Transverse colon (tissue), 4 donors: ENCODE measurements around the gene ZNF318. TPM values are rescaled to one million over a fixed set of nuclear protein-coding genes. Genes with fewer than 3 reads are reported as not detected.
A peak's percentile ranks its signal among the peaks of the same experiment; 100 is the strongest.
"Not testable (repeated sequence)": the region's sequence is repeated elsewhere in the genome, so short reads cannot be mapped to it uniquely, and the experiment has no call there.

Experiments
- DNase-seq: peaks from one replicate; pipeline ENCODE4 v3.0.0-alpha.2; 2019
- H3K27ac ChIP-seq, 4 donors: fragments of 200-600 bp; sonication (generic); 2 replicates each; pipeline ENCODE4 v1.5.1; 2016 to 2018; ENCODE audit warnings: inconsistent platforms in 4 of 4
- H3K27me3 ChIP-seq: fragments of 200-600 bp; sonication (generic); 2 replicates; pipeline ENCODE4 v1.5.1; 2017; ENCODE audit warnings: inconsistent platforms
- H3K36me3 ChIP-seq, 4 donors: fragments of 200-600 bp; sonication (generic); 2 replicates each; pipeline ENCODE4 v1.5.1; 2017 to 2019; ENCODE audit warnings: inconsistent platforms in 4 of 4
- H3K4me1 ChIP-seq, 4 donors: fragments of 200-600 bp; sonication (generic); 2 replicates each; pipeline ENCODE4 v1.5.1; 2017 to 2020; ENCODE audit warnings: inconsistent platforms in 4 of 4
- H3K4me3 ChIP-seq, 4 donors: fragments of 200-600 bp; sonication (generic); 1 replicate in 1 of 4; 2 replicates in 3 of 4; pipeline versions ENCODE4 v1.5.1 to v1.6.1; 2017 to 2019; ENCODE audit warnings: inconsistent platforms in 4 of 4
- H3K9me3 ChIP-seq, 2 donors: fragments of 200-600 bp; sonication (generic); 2 replicates each; pipeline ENCODE4 v1.5.1; 2017 to 2019; ENCODE audit warnings: inconsistent platforms in 2 of 2
- EP300 ChIP-seq: sonication (generic); formaldehyde crosslinking; IDR thresholded peaks from one replicate; pipeline ENCODE4 v1.6.1; 2017; ENCODE audit warnings: antibody characterized with exemption, low read depth
- POLR2A ChIP-seq: fragments of 450-650 bp; IDR thresholded peaks from one replicate; pipeline ENCODE4 v1.6.1; 2016; ENCODE audit warnings: antibody characterized with exemption, mild to moderate bottlenecking, moderate library complexity
- POLR2AphosphoS5 ChIP-seq, 3 donors: sonication (generic); formaldehyde crosslinking; IDR thresholded peaks; one replicate each; pipeline ENCODE4 v1.6.1; 2016; ENCODE audit warnings: antibody characterized with exemption in 3 of 3
- WGBS, 2 donors: methylation state at CpG; one replicate each; pipeline ENCODE4 v1.1.5; 2018; ENCODE audit warnings: low coverage in 1 of 2; 5-methylcytosine and 5-hydroxymethylcytosine counted together
- in situ Hi-C, 4 donors: fragments of 200-750 bp; cut with MboI; loops; one replicate each; pipeline versions ENCODE4 v1.15.0 to v1.15.1; 2017; ENCODE audit warnings: low sequenced_read_pairs in 3 of 4, low pct_ligation_motif_present in 1 of 4, low pct_unique_long_range_greater_than_20kb in 1 of 4
- intact Hi-C: fragments of 100-400 bp; cut with DNase I; formaldehyde crosslinking; loops from one replicate; pipeline ENCODE4 v1.15.1; 2023; ENCODE audit warnings: low total_unique reads
- total RNA-seq, 4 donors: library from RNA; depleted of rRNA; stranded (reverse); fragments of >200 nt; gene quantifications; one replicate each; pipeline ENCODE4 v1.1.0, GENCODE V29; 2016
- TF ChIP-seq, protein P1 (sequence below), 5 experiments: fragments of 200-600 bp in 3 of 5; fragments of 450-650 bp in 2 of 5; sonication (generic) in 3 of 5; IDR thresholded peaks; 1 replicate in 2 of 5; 2 replicates in 3 of 5; pipeline ENCODE4 v1.5.1; 2016 to 2017; ENCODE audit warnings: antibody characterized with exemption in 5 of 5, inconsistent platforms in 3 of 5, mild to moderate bottlenecking in 2 of 5, moderate library complexity in 1 of 5

ZNF318 gene
- total RNA-seq, 4 donors from 2014 or later = 13.0 to 17.5 (median 15.4) TPM

DNA sequence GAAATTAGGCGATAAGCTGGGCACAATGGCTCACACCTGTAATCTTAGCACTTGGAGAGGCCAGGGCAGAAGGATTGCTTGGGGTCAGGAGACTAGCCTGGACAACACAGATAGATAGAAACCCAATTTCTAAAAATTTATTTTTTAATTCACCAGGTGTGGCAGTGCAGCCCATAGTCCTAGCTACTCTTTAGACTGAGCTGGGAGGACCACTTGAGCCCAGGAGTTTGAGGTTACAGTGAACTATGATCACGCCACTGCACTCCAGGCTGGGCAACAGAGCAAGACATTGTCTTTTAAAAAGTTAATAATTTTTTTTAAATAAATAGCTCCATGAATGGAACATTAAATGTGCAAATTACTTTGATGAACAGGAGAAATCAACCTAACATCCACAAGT is 8.2 kb downstream of the ZNF318 start:
- Histone ChIP-seq H3K4me1 (peaks cover 0 to 3% (median 0%) of the 10 kb centered on the region in 4 donors), H3K4me3 (no peak overlapping the region), H3K27me3 (no peaks in the 10 kb centered on the region), H3K36me3 (peaks cover 0 to 66% (median 7%) of the 10 kb centered on the region in 4 donors), H3K27ac (no peak overlapping the region), H3K9me3 (no peaks in the 10 kb centered on the region)
- TF ChIP-seq, protein P1, sequence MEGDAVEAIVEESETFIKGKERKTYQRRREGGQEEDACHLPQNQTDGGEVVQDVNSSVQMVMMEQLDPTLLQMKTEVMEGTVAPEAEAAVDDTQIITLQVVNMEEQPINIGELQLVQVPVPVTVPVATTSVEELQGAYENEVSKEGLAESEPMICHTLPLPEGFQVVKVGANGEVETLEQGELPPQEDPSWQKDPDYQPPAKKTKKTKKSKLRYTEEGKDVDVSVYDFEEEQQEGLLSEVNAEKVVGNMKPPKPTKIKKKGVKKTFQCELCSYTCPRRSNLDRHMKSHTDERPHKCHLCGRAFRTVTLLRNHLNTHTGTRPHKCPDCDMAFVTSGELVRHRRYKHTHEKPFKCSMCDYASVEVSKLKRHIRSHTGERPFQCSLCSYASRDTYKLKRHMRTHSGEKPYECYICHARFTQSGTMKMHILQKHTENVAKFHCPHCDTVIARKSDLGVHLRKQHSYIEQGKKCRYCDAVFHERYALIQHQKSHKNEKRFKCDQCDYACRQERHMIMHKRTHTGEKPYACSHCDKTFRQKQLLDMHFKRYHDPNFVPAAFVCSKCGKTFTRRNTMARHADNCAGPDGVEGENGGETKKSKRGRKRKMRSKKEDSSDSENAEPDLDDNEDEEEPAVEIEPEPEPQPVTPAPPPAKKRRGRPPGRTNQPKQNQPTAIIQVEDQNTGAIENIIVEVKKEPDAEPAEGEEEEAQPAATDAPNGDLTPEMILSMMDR (IDR thresholded peaks at IDR 0.05) = no peak
- TF ChIP-seq EP300 = no peak
- WGBS, 2 donors = 98 to 100% methylated on average over 2 of the region's 2 CpGs
- in situ Hi-C loops (no loop called here), intact Hi-C loops (loop anchor here (10.0 kb wide), 1 partner anchor 144 kb away; no protein-coding TSS in a partner anchor)
- no peak for DNase-seq

DNA sequence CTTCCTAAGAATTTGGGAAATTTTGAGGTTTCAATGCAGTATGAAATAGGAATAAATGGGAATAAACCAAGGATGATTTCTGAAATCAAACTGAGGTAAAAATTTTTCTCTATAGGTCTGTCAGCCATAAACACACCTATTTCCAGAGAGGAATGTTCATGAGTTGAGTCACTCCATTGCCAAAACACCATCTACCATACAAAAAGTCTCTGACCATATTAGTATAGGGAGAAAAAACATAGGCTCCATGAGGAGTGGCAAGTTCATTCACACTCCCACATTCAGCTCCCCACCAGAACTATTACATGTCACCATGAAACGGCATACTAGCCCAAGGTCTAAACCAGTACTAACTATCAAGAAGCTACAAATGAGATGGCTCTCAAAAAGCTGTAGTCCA is 9.6 kb downstream of the ZNF318 start:
- in situ Hi-C loops (no loop called here), intact Hi-C loops (loop anchor here (10.0 kb wide), 1 partner anchor 145 kb away; no protein-coding TSS in a partner anchor)
- no peak for DNase-seq
- TF ChIP-seq POLR2A (no peak), POLR2AphosphoS5 (IDR thresholded peaks at IDR 0.05) (no peak), EP300 (no peak)
- TF ChIP-seq, protein P1 (IDR thresholded peaks at IDR 0.05) = no peak
- Histone ChIP-seq H3K27me3 (no peaks in the 10 kb centered on the region), H3K36me3 (peaks cover 0 to 75% (median 9%) of the 10 kb centered on the region in 4 donors), H3K27ac (no peak overlapping the region), H3K4me1 (no peaks in the 10 kb centered on the region), H3K9me3 (no peaks in the 10 kb centered on the region), H3K4me3 (no peak overlapping the region)
- 89 to 100% methylated on average over 1 of the region's 1 CpG for WGBS, 2 donors

DNA sequence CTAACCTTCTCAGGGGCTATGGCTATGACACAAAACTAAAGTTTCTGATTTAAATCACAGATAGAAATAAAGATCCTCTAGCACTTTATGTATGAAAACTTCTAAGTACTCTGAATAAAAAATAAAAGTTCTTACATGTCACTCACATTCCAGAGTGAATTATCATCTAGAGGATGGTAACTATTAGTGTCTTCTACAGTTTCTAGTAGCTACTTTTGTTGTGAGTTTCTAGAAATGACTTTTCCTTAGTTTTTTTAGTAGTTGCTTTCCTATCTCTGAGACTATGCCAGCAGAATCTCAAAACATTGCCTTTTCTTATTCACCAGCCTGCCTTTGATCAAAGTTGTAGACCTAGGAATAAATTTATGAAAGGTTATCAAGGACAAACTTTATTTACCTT is 10.1 kb downstream of the ZNF318 start:
- Histone ChIP-seq H3K9me3 (no peaks in the 10 kb centered on the region), H3K4me1 (no peaks in the 10 kb centered on the region), H3K27ac (no peak overlapping the region), H3K36me3 (peaks cover 0 to 75% (median 11%) of the 10 kb centered on the region in 4 donors), H3K4me3 (no peak overlapping the region), H3K27me3 (no peaks in the 10 kb centered on the region)
- intact Hi-C loops = no loop called here
- in situ Hi-C loops = no loop called here
- DNase-seq = no peak
- TF ChIP-seq POLR2AphosphoS5 (IDR thresholded peaks at IDR 0.05) (no peak), POLR2A (no peak), EP300 (no peak)
- TF ChIP-seq, protein P1 (IDR thresholded peaks at IDR 0.05) = no peak

DNA sequence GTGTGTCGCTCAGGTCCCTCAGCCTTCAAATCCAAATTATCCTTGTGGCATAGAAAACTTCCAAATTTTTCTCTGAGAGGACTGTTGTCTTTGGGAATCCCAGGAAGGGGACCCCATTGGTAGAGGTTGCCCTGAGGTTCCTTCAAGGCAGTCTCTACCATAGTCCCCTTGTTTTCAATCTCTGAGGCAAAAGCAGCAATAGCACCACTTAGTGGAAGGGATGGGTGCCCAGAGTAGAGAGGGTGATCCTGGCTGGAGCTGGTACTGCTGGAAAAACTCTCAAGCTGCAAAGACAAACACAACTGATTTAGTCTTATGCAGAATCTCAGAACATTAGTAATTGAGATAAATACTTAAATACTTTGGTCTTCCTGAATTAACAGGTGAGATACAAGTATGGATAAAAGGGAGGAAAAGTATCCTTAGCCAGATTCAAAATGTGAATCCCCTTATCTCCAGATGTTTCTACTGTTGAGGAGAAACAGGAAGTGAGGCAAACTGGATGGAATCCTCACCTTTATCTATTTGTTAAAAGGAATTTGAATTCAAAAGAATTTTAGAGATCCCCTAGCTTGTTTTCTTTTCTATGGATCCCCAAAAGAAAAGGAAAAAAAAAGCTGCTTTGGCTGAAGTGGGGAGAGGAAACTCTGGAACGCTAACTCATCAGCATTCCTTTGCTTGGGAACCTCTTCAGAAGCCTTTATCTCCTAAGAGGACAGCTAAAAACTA is 13.4 kb downstream of the ZNF318 start:
- intact Hi-C loops = no loop called here
- 96 to 100% methylated on average over 2 of the region's 2 CpGs for WGBS, 2 donors
- no peaks in the 10 kb centered on the region for H3K27me3 ChIP-seq

DNA sequence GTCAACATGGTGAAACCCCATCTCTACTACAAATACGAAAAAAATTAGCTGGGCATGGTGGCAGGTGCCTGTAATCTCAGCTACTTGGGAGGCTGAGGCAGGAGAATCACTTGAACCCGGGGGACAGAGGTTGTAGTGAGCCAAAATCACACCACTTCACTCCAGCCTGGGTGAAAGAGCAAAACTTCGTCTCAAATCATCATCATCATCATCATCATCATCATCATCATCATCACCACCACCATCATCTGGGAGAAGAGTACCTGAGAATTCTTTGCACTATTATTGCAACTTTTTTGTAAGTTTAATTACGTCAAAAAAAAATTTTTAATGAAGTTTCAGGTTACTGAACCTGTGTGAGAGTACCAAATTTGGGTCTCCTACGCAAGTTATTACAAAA is 17.5 kb downstream of the ZNF318 start:
- H3K27ac ChIP-seq, H3K4me1 ChIP-seq, H3K27me3 ChIP-seq, intact Hi-C loops, in situ Hi-C loops, DNase-seq, H3K4me3 ChIP-seq, H3K9me3 ChIP-seq: not testable (repeated sequence)
- WGBS, 2 donors = 94% methylated on average over 3 to 5 of the region's 5 CpGs
- H3K36me3 ChIP-seq = peaks cover 0 to 48% (median 11%) of the 10 kb centered on the region in 4 donors

More for the DNA sequence above, 13.4 kb downstream of the ZNF318 start:
- TF ChIP-seq, protein P1 (IDR thresholded peaks at IDR 0.05) = peak; percentile 15 to 58 (median 38)
- no peak for TF ChIP-seq EP300
- in situ Hi-C loops = no loop called here
- peaks cover 0 to 60% (median 9%) of the 10 kb centered on the region in 4 donors for H3K36me3 ChIP-seq
- H3K9me3 ChIP-seq = no peaks in the 10 kb centered on the region
- no peaks in the 10 kb centered on the region for H3K4me1 ChIP-seq
- no peak overlapping the region for H3K27ac ChIP-seq
- DNase-seq = peak; percentile 19
- no peak overlapping the region for H3K4me3 ChIP-seq
